Uterus (tissue), 4 donors: Measurements from ENCODE around the gene MSL2. TPM values are rescaled to one million over a fixed set of nuclear protein-coding genes. Genes with fewer than 3 reads are reported as not detected.
"Not testable (repeated sequence)": the region's sequence is repeated elsewhere in the genome, so short reads cannot be mapped to it uniquely, and the experiment has no call there.

Experiments used
- DNase-seq, 2 donors: peaks; one replicate each; pipeline ENCODE4 v3.0.0-alpha.2; 2019 to 2020
- H3K27ac ChIP-seq, 2 donors: fragments of 200-600 bp; sonication (generic); 1 replicate in 1 of 2; 2 replicates in 1 of 2; pipeline ENCODE4 v1.5.1; 2016 to 2018
- H3K27me3 ChIP-seq, 2 donors: fragments of 200-600 bp; sonication (generic); one replicate each; pipeline ENCODE4 v1.5.1; 2018 to 2019; ENCODE audit warnings: control low read depth in 1 of 2
- H3K36me3 ChIP-seq, 2 donors: fragments of 200-600 bp; sonication (generic); one replicate each; pipeline ENCODE4 v1.5.1; 2019; ENCODE audit warnings: control low read depth in 1 of 2
- H3K4me1 ChIP-seq, 2 donors: fragments of 200-600 bp; sonication (generic); one replicate each; pipeline ENCODE4 v1.5.1; 2018 to 2019; ENCODE audit warnings: control low read depth in 1 of 2
- H3K4me3 ChIP-seq, 2 donors: fragments of 200-600 bp; sonication (generic); 1 replicate in 1 of 2; 2 replicates in 1 of 2; pipeline ENCODE4 v1.5.1; 2018 to 2019; ENCODE audit warnings: mild to moderate bottlenecking in 1 of 2
- H3K9me3 ChIP-seq, 2 donors: fragments of 200-600 bp; sonication (generic); one replicate each; pipeline ENCODE4 v1.5.1; 2019; ENCODE audit warnings: control low read depth in 1 of 2
- CTCF ChIP-seq, 4 experiments: fragments of 200-600 bp in 2 of 4; fragments of 450-650 bp in 2 of 4; sonication (generic) in 2 of 4; IDR thresholded peaks; one replicate each; pipeline ENCODE4 v1.5.1; 2016 to 2019; ENCODE audit warnings: antibody characterized with exemption in 4 of 4, mild to moderate bottlenecking in 2 of 4, moderate library complexity in 1 of 4
- POLR2A ChIP-seq, 2 donors: fragments of 450-650 bp; IDR thresholded peaks; one replicate each; pipeline ENCODE4 v1.6.1; 2016; ENCODE audit warnings: antibody characterized with exemption in 2 of 2, mild to moderate bottlenecking in 1 of 2, moderate library complexity in 1 of 2
- intact Hi-C: fragments of 100-400 bp; cut with DNase I; formaldehyde crosslinking; loops from one replicate; pipeline ENCODE4 v1.15.1; 2023; ENCODE audit warnings: low total_unique reads
- total RNA-seq, 4 donors: library from RNA; depleted of rRNA in 3 of 4; stranded (reverse); fragments of >200 nt in 3 of 4; gene quantifications; one replicate each; pipeline versions ENCODE4 v1.1.0 to v1.2.4, GENCODE V29; 2014 to 2023
- donor health status: DM: yes; HTN: yes; CAD: no.

The MSL2 gene
- total RNA-seq, 4 donors from 2014 or later: 17.7 to 53.0 (median 32.9) TPM

DNA sequence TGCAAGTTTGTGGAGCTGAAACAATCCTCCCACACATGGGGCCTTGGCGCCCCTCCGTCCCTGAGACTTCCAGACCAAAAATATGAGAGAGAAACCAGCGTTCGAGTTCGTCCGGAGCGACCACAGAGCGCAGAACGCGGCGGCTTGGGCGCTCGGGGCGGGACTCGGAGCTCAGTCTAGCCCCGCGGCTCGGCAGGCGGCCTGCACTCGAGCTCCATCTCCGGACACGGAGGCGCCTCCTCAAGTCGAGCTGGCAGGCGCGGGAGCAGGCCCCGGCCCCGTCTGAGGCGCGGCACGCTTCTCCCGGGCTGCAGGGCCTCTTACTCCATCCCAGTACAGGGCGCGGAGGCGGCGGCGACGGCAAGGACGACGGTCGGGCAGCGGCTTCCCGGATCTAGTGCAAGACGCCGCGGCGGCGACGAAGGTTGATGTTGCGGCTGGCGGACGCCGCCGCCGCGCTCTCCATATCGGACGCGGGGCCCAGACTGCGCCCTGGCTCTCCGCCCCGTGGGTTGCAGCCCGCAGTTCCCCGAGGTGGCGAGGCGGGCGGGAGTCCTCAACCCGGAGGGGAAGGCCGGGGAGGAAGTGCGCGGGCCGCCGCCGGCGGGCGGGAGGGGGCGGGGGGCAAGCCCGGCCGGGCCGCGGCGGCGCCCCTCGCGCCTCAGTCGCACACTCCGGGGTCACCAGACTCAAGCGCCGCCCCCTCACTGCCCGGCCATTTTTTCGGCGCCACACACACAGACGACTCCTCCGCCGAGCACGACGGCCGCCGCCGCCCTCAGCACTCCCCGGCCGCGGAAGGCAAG lies 674 bp downstream of the MSL2 start:
- Histone ChIP-seq H3K27ac (peak overlapping the region; percentile 100), H3K4me1 (no peaks in the 10 kb centered on the region), H3K4me3 (peak overlapping the region; percentile 75 to 94), H3K36me3 (no peaks in the 10 kb centered on the region), H3K27me3 (no peaks in the 10 kb centered on the region), H3K9me3 (no peaks in the 10 kb centered on the region)
- DNase-seq: peak; percentile 79
- intact Hi-C loops: no loop called here
- TF ChIP-seq CTCF (IDR thresholded peaks at IDR 0.05) (peak in 1 of 4 experiments; percentile 15), POLR2A (IDR thresholded peaks at IDR 0.05) (no peak)

DNA sequence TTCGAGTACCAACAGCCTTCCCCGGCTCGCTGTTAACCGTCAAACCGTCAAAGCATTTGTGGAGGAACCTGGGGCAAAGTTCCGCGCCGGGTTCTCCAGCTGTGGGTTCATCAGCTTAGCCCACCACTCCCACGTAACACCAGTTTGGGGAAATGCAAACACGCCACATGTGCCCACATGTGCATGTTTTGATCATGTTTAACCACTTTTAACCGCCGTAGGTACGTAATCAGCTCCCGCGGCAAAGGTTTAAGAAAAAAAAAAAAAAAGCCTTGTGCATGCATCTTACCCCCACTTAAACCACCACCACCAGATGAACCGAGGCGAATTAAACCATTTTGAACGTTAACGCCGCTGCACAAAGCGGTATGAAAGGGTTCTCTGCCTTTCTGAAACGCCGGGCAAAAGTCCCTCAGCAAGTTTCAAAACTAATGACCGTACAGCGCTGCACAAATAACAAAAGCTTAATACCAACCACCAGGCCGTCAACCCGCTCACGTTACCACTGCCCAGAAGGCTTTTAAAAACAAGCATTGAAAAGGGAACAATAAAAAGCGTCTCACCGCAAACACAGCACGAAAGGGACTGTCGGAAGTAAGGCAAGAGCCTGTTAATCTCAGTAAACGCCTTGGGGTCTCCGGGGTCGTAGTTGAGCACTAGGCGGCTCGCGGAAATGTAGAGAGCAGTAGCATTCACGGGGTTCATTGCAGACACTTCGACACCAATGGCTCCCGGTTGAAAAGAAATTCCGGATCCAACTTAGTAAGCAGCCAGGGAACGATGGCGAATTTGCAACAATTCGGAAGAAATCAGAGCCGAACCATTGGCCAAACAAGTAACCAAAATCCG lies 1.5 kb downstream of the MSL2 start:
- H3K4me1 ChIP-seq: peaks cover 0 to 4% of the 10 kb centered on the region in 2 donors
- no peaks in the 10 kb centered on the region for H3K36me3 ChIP-seq
- intact Hi-C loops: no loop called here
- H3K27ac ChIP-seq: peak overlapping the region; percentile 100
- H3K9me3 ChIP-seq: no peaks in the 10 kb centered on the region
- TF ChIP-seq CTCF (IDR thresholded peaks at IDR 0.05) (no peak), POLR2A (IDR thresholded peaks at IDR 0.05) (no peak)
- DNase-seq: no peak
- H3K27me3 ChIP-seq: no peaks in the 10 kb centered on the region
- H3K4me3 ChIP-seq: peak overlapping the region; percentile 75 to 94

DNA sequence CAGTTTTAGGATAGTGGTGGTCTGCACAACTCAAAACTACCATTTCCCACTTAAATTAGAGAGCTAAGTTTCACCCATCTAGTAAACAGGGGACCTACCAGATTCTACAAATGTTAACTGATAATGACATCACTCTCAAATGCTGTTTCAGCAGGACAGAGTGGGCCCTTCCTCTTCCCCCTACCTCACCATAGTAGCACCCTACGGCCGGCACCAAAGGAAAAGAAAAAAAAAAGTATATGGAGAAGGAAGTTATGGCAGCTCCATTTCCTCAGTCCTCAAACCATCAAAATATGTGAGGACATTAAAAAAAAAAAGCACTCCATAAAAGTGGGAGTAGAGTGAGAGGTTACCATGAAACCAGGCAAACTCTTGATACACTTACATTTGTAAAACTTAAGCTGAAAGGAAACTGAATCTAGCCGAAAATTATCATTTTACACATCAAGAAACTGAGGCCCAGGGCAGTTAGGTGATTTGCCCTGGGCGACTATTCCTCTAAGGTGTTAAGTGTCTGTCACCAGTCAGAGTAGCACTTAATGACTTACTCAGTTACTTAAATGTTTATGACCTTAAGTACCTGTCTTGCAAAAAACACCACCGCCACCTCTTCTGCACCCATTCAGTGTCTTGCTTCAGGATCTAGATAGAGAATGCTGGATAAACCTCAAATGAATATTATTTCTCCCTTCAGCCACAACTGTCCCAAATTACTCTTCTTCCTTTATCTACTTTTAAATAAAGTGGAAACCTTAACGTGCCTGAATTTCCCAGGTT lies 2.7 kb downstream of the MSL2 start:
- no peak for TF ChIP-seq CTCF (IDR thresholded peaks at IDR 0.05)
- no peak for TF ChIP-seq POLR2A (IDR thresholded peaks at IDR 0.05)
- Histone ChIP-seq H3K9me3 (no peaks in the 10 kb centered on the region), H3K27me3 (no peaks in the 10 kb centered on the region), H3K4me1 (peaks cover 0 to 4% of the 10 kb centered on the region in 2 donors), H3K27ac (peak overlapping the region; percentile 100), H3K36me3 (no peaks in the 10 kb centered on the region), H3K4me3 (peak overlapping the region; percentile 75 to 94)
- no peak for DNase-seq
- intact Hi-C loops: no loop called here

DNA sequence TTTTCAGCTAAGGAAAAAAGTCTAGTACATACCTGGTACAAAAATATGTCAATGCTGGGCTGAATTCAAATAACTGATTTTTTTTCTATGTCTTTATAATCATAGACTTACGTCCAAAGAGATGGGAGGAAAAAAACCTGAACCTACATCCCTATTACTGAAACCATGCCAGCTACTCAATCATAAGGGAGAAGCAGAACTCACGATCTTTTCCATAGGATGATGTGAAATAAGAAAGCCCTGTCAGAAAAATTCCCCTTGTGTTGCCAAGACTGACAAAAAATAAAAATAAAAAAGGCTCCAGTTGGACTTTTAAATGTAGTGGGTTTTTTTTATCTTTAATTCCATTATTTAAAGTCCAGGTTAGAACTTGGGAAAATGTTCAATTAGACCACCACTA lies 3.3 kb downstream of the MSL2 start:
- TF ChIP-seq CTCF (IDR thresholded peaks at IDR 0.05) (no peak), POLR2A (IDR thresholded peaks at IDR 0.05) (no peak)
- no peaks in the 10 kb centered on the region for H3K9me3 ChIP-seq
- no peaks in the 10 kb centered on the region for H3K27me3 ChIP-seq
- no peak for DNase-seq
- peak overlapping the region; percentile 75 to 94 for H3K4me3 ChIP-seq
- H3K36me3 ChIP-seq: no peaks in the 10 kb centered on the region
- H3K4me1 ChIP-seq: peaks cover 4% of the 10 kb centered on the region in 2 donors
- peak overlapping the region; percentile 100 for H3K27ac ChIP-seq
- intact Hi-C loops: no loop called here

DNA sequence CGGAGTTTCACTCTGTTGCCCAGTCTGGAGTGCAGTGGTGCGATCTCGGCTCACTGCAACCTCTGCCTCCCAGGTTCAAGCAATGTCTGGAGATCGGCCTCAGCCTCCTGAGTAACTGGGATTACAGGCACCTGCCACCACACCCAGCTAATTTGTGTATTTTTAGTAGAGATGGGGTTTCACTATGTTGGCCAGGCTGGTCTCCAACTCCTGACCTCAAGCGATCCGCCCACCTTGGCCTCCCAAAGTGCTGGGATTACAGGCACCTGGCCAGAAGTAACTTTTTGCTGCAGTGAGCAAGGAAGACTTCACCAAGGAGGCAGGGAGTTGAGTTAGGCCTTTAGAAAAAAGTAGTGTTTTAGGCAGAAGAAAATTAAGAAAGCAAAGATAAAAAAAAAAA lies 3.9 kb downstream of the MSL2 start:
- H3K36me3 ChIP-seq, H3K27me3 ChIP-seq, H3K9me3 ChIP-seq, intact Hi-C loops, H3K4me1 ChIP-seq: not testable (repeated sequence)
- H3K4me3 ChIP-seq: peak overlapping the region; percentile 4 to 19
- DNase-seq: peak in 1 of 2 donors; percentile 28
- H3K27ac ChIP-seq: peak overlapping the region; percentile 19 to 100
